M059J (cell line): ENCODE results near the gene NFIA. TPM values are rescaled to one million over a fixed set of nuclear protein-coding genes. Genes with fewer than 3 reads are reported as not detected.
"Not testable (repeated sequence)": the region's sequence is repeated elsewhere in the genome, so short reads cannot be mapped to it uniquely, and the experiment has no call there.

Source experiments
- DNase-seq: peaks from one replicate; pipeline ENCODE4 v3.0.0-alpha.2; 2012; ENCODE audit warnings: low read depth
- total RNA-seq: library from RNA; depleted of rRNA; stranded (reverse); fragments of >200 nt; shearing (Covaris generic); gene quantifications from 2 replicates; pipeline ENCODE4 v1.2.3, GENCODE V29; 2014

NFIA gene
- total RNA-seq, 1 experiment from 2014 or later: 1.2 TPM

GRCh38 chr1:61102041-61102440 is 19.7 kb downstream of the NFIA start:
- no peak for DNase-seq

- no peak for DNase-seq
Measured at GRCh38 chr1:61102621-61103020, 20.3 kb downstream of the NFIA start.

GRCh38 chr1:61104220-61104671 is 21.9 kb downstream of the NFIA start:
- no peak for DNase-seq

GRCh38 chr1:61107638-61108037 is 25.3 kb downstream of the NFIA start:
- no peak for DNase-seq

- DNase-seq: no peak
Measured at GRCh38 chr1:61109158-61109557, 26.8 kb downstream of the NFIA start.

GRCh38 chr1:61109910-61110309 is 27.5 kb downstream of the NFIA start:
- DNase-seq: no peak

GRCh38 chr1:61110554-61110953 is 28.2 kb downstream of the NFIA start:
- DNase-seq: no peak

GRCh38 chr1:61111084-61112004 is 29.0 kb downstream of the NFIA start:
- DNase-seq: no peak

GRCh38 chr1:61114178-61114870 is 32.0 kb downstream of the NFIA start:
- no peak for DNase-seq

GRCh38 chr1:61115436-61115835 is 33.1 kb downstream of the NFIA start:
- no peak for DNase-seq

- DNase-seq: no peak
Measured at GRCh38 chr1:61116421-61116820, 34.1 kb downstream of the NFIA start.

- no peak for DNase-seq
Measured at GRCh38 chr1:61117283-61117682, 34.9 kb downstream of the NFIA start.

GRCh38 chr1:61119085-61119484 is 36.7 kb downstream of the NFIA start:
- DNase-seq: no peak

- DNase-seq: no peak
Measured at GRCh38 chr1:61120246-61120840, 38.0 kb downstream of the NFIA start.

GRCh38 chr1:61120998-61121397 is 38.6 kb downstream of the NFIA start:
- DNase-seq: no peak

- no peak for DNase-seq
Measured at GRCh38 chr1:61121631-61122030, 39.3 kb downstream of the NFIA start.

- DNase-seq: no peak
Measured at GRCh38 chr1:61122389-61122788, 40.0 kb downstream of the NFIA start.

GRCh38 chr1:61123326-61123725 is 41.0 kb downstream of the NFIA start:
- no peak for DNase-seq

GRCh38 chr1:61124078-61124477 is 41.7 kb downstream of the NFIA start:
- no peak for DNase-seq

GRCh38 chr1:61124696-61125095 is 42.3 kb downstream of the NFIA start:
- no peak for DNase-seq

GRCh38 chr1:61125263-61125662 is 42.9 kb downstream of the NFIA start:
- DNase-seq: no peak

GRCh38 chr1:61125895-61126294 is 43.5 kb downstream of the NFIA start:
- DNase-seq: no peak

- DNase-seq: not testable (repeated sequence)
Measured at GRCh38 chr1:61126843-61127242, 44.5 kb downstream of the NFIA start.
